NCI-H2227 treated with DMSO at 0.1 percent for 48 hours (cell line): ENCODE results near the gene PLA2G4B.
"Not testable (repeated sequence)": the region's sequence is repeated elsewhere in the genome, so short reads cannot be mapped to it uniquely, and the experiment has no call there.

Source experiments
- DNase-seq: peaks from one replicate; lab custom pipeline; 2025; lab: John Stamatoyannopoulos, UW

Gene PLA2G4B

DNA sequence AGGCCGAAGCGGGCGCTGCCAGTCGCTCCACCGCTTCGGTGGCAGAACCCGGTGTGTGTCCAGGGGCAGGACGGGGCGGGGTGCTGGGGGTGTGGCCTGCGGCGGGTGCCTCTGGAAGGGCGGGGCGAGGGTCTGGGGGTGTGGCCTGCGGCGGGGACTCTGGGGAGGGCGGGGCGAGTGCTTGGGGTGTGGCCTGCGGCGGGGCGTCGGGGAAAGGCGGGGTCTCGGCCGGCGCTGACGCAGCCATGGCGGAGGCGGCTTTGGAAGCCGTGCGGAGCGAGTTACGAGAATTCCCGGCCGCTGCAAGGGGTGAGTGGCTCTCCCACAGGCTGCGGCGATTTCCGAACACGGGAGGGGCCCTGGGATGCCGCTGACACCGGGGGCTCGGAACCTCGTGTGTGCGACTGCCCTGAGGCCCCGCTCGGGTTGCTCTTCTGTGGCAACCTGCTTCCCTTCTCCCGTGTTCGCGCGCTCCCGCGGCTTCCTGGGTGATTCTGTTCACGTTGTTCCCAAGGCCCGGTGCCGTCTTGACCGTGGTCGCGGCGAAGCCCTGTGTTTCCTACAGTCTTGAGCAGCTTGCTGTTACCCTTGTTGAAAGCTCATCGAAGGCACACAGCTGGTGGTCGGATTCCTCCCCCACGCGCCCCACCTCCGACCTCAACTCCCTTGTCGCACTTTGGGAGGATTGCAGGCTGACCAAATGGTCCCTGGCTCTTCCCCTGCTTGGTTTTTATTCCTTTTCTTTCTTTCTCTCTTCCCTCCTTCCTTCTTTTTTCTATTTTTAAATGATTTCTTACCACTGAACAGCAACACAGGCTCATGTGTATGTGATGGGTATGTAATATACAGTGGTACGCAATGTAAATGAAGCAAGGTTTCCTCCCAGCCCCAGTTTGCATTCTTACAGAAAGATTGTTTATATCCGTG, 10.5 kb upstream of the PLA2G4B start, which contains the start of gene JMJD7:
TSS of gene JMJD7 (plus strand) at position 213 of the 927 bp plus-strand sequence. CDS start at position 246, 33 bp downstream.
- DNase-seq, result peak; percentile 77

DNA sequence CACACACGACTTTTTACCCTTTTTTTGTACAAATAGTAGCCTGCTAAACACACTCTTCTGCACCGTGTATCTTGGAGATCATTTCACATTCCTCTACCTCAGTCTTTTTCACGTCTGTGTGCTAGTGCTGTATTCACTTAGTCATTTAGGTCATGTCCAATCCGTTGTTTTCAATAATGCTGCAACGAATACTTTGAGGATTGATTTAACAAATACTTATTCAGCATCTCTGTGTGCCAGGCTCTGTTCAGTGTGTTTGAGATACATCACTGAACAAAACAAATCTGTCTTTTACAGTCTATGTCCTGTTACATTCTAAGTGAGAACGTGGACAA, 9.9 kb upstream of the PLA2G4B start:
- no peak for DNase-seq

DNA sequence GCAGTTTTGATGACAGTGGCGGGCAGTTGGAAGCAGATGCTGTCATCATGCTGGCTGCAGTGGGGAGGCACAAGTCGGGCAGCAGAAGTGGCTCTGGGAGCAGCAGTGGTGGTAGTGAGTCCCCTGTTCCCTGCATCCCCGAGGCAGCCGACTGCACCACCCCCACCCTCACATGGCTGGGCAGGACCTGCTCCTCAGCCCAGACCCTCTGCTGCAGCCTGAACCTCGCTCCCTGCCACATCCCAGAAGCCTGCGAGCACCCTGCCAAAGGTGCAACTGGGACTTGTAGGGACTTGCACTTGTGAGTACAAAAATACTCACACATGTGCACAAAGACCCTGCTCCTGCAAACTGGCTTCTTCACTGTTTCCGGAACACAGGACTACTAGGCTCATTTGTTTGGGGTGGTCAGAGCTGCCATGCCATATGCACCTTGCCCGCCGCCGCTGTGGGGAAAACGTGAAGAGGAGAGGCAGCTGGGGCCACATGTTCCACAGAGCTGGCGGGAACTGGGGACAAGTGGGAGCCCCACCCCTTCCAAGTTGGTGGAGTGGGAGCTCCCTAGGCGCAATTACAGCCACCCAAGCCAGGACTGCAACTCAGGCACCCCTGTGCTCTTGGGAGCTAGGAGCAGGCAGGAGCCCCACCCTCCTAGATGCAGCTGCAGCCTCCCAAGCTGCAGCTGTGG, 8.5 kb upstream of the PLA2G4B start:
- no peak for DNase-seq

DNA sequence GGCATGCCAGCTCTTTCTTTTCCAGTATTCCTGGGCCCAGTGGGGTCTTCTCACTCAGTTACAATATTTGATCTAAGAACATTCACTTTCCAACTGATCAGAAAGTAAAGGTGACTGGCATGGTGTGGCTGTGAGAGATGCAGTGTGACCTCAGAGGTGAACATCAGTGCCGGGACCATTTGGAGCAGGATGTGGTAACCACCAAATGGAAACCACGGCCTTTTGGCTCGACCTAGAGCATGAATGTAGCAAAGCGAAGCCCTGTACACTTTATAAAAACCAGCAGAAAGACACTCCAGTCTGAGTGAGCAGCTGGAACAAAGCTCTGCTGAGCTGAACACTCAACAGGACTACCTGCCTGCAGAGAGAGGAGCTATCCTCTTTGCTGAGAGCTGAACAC, 7.4 kb upstream of the PLA2G4B start:
- DNase-seq, result not testable (repeated sequence)

DNA sequence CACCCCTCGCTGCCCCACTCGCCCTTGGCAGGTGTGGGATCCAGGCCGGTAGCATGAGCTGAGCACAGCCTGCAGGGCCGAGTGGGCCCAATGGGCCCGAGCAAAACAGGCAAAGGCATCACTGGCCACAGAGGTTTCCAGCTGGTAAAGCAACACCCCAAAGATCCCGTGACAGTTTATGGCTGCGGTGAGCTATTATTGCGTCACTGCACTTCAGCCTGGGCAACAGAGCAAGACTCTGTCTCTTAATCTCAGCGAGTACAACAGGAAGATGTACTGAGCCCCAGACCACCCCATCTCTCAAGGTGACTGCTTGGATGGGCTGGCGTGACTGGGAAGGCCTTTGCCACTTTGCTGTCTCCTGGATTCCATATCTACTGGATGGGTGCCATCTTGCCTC, 6.4 kb upstream of the PLA2G4B start:
- DNase-seq, result no peak

DNA sequence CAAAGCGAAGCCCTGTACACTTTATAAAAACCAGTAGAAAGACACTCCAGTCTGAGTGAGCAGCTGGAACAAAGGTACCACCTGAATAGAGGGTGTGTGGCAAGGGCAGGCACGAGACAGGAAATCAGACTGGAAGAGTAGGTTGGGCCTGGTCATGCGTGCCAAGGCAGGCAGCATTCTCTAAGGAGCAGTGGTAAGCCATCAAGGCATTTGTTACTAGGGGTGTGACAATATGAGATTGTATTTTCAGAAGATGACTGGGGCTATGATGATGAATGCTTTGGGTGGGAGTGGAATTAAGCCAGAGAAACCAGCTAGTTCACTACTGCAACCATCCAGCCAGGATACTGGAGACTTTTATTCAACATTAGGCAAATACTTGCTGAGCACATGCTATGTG, 5.8 kb upstream of the PLA2G4B start:
- no peak for DNase-seq

DNA sequence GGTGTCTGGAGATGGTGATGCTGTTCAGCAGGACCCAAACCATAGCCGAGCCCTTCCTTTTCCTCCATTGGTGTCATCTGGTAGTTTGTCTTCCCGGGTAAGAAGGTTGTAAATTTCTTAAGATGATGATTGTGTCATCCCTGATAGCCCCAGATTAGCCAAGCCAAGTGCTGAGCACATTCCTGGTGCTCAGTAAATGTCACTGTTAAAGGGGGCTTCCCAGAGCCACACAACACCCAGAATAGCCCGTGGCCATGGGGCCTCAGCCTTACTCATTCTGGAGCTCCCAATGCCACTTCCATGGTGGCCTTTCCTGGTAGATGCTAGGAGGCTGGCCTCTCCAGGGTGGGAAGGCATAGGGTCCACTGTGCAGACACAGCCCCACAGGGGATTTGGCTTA, 4.6 kb upstream of the PLA2G4B start:
- no peak for DNase-seq

DNA sequence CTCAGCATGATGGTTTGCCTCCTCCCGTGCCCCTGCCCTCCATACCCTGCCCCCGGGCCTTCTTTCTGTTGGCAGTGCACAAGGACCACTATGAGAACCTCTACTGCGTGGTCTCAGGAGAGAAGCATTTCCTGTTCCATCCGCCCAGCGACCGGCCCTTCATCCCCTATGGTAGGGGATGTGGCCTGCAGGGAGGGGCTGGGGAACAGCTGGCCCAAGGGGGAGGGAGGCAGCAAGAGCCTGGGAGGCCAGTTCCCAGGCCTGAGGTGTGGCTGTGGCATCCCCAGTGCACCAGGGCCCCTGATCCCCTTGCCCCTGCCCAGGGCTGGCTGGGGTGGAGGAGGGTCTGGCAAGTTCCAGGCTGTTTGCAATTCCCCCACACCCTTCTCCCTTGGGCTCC, 2.6 kb upstream of the PLA2G4B start:
- DNase-seq, result no peak

DNA sequence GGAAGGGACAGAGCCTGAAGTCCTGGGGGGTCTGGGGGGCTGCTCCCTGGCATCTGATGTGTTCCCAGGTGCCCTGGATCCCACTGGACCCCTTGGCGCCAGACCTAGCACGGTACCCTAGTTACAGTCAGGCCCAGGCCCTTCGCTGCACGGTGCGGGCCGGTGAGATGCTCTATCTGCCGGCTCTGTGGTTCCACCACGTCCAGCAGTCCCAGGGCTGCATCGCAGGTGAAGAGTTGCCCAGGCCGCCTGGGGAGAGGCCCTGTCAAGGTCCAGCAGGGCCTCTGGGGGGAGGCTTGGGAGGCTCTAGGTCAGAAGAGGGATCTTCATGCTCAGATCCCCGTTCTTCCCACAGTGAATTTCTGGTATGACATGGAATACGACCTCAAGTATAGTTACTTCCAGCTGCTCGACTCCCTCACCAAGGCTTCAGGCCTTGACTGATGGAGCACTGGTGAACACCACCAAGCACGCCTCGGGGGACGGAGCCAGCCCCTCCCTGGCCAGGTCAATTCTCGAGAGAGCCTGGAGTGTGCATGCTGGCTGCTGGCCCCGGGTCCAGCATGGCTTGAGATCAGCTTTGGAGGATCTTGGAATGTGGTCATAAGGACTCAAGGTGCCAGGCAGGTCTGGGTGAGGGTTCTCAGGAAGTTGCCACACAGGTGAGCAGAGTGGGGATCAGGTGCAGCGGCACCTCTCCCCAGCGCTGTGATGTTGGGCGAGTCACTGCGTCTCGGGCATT, 1.8 kb upstream of the PLA2G4B start:
- DNase-seq, result no peak

GRCh38 chr15:41839781-41840491, 1.3 kb downstream of the PLA2G4B start:
- DNase-seq, result no peak

- DNase-seq, result no peak
Measured at GRCh38 chr15:41840673-41841072, 2.0 kb downstream of the PLA2G4B start.

DNA sequence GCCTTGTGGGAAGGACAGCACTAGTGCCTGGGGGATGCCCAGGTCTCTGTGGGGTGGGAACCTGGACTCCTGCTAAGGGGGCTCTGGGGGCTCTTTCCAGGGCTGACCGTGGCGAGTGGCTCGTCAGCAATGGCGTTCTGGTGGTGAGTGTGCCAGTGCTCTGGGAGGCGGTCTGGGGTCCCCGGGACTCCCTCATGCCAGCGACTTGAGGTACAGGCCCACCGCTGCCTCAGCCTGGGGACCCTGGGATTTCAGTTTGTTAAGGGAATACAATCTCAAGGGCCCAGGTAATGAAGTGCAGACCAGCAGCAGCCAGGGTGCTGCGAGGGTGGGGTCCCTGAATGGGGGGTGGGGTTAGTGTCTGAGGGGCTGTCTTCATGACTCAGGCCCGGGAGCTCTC, 2.5 kb downstream of the PLA2G4B start:
- DNase-seq, result no peak

DNA sequence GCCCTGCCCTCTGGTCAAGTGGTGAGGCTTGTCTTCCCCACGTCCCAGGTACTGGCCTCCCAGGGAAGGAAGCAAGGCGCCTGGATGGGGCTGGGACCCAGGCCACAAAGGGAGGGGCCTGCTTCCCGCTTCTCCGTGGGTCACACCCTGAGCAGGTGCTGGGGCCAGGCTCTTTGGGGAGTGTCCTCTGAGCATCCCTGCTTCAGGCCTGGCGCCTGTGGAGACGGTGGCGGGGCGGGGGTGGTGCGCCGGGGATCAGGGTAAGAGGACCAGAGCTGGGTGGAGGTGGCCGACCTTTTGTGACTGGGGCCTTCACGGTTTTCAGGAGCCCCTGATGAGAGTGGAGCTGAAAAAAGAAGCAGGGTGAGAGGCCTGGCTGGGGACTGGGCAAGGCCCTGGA, 3.6 kb downstream of the PLA2G4B start:
- no peak for DNase-seq

- DNase-seq, result no peak
Measured at GRCh38 chr15:41843571-41843970, 4.9 kb downstream of the PLA2G4B start.

DNA sequence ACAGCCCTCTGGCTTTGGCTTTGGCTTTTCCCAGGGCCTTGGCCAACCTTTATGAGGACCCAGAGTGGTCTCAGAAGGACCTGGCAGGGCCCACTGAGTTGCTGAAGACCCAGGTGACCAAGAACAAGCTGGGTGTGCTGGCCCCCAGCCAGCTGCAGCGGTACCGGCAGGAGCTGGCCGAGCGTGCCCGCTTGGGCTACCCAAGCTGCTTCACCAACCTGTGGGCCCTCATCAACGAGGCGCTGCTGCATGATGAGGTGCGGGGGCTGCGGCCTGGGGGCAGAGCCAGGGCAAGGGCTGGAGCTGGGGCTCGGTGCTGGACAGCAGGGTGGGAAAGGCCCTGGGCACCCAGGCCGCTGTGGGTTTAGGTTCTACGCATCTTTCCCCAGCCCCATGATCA, 6.2 kb downstream of the PLA2G4B start:
- no peak for DNase-seq

DNA sequence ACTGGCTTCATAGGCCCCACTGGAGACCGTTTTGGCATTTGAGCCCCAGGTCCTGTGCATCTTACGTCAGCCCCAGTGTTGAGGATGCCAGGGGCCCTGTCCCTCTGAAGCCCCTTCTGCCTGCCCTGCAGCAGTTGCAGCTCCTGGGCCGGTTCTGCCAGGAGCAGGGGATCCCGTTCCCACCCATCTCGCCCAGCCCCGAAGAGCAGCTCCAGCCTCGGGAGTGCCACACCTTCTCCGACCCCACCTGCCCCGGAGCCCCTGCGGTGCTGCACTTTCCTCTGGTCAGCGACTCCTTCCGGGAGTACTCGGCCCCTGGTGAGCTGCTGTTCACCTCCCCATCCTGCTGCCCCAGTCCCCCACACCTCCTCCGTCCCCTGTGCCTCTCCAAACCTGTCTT, 8.6 kb downstream of the PLA2G4B start:
- no peak for DNase-seq

DNA sequence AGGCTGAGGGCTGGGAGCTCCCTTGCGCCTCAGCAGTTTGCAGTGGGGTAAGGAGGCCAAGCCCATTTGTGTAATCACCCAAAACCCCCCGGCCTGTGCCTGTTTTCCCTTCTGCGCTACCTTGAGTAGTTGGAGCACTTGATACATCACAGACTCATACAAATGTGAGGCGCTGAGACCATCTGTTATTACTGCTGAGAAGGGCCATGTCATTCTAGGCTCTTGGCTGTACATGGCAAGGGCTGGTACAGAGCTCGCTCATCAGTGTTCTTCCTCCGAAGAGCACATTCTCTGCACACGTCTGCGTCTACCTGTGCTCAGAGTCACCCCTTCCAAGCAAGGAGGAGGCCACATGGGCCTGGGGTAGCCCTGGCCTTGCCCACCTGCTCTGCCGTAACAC, 9.3 kb downstream of the PLA2G4B start:
- DNase-seq, result no peak

- DNase-seq, result no peak
Measured at GRCh38 chr15:41848631-41849030, 10.0 kb downstream of the PLA2G4B start.

DNA sequence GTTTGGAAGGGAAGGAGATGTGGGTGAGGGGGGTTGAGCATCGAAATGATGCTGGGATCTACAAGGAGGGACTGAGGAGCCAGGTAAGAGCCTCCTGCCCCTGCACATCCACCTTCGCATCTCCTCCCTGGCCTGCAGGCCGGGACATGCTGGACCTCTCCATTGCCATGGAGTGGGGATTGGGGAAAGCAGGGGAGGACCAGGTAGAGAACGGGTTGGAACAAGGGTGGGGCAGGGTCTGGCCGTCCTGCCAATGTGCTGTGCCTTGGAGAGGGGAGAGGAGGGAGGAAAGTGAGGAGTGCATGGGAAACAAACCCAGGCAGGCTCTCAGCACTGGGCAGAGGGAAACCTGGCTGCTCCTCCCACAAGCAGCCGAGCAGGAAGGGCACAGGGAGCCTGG, 10.6 kb downstream of the PLA2G4B start:
- DNase-seq, result no peak

DNA sequence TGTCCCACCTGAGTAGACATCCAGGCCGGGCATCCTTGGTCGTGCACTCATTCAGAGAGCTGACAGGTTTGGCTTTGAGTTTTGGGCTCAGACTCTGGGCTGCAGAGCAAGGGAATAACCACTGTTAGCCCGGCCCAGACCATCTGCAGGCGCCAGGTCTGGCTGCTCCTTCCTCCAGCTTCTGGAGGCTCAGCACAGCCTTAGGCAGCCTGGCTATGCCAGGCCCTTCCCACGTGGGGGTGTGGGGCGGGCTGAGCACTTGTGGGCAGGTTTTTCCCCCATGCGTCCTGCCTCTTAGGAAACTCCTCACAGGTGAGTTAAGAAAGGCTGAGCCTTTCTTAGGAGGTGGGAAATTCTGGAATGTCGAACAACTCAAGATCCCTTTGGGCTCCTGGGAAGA, 11.2 kb downstream of the PLA2G4B start:
- no peak for DNase-seq

DNA sequence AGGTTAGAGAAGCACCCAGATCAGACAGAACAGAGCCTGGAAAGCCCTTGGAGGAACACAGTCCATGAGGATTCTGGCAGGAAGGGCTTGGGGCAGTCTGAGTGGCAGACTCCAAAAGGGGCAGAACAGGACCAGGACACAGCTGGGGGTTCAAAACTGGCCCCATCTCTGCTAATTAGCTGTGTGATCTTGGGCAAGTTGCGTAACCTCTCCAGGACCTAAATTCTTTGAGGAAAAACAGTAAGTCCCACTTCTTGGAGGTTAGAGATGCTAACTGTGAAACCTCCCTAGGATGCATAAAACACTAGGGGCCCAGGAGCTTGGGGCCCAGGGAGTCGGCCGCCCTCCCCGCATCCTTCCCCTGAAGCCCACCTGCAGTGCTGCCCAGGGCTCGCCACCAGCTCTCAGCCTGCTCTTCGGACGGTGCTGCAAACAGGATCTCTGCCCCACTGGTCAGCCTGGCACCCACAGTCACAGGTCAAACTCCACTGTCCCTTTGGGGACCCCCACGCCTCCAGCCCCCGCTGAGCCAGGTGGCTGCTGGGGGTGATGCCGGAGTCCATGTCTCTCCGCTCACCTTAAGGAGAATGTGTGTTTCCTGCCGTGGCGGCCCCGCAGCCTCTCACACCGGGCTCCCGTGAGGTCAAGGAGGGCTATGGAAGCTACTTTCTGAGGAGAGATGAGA, 12.0 kb downstream of the PLA2G4B start:
- no peak for DNase-seq

- DNase-seq, result no peak
Measured at GRCh38 chr15:41851167-41851523, 12.5 kb downstream of the PLA2G4B start.
